Measurements from ENCODE around the gene DSP.
A peak's percentile ranks its signal among the peaks of the same experiment; 100 is the strongest.

Gene DSP

GRCh38 chr6:7559651-7560385 is 18.3 kb downstream of the DSP start:
- no peak for DNase-seq (ENCODE audit: low spot score)

DNA sequence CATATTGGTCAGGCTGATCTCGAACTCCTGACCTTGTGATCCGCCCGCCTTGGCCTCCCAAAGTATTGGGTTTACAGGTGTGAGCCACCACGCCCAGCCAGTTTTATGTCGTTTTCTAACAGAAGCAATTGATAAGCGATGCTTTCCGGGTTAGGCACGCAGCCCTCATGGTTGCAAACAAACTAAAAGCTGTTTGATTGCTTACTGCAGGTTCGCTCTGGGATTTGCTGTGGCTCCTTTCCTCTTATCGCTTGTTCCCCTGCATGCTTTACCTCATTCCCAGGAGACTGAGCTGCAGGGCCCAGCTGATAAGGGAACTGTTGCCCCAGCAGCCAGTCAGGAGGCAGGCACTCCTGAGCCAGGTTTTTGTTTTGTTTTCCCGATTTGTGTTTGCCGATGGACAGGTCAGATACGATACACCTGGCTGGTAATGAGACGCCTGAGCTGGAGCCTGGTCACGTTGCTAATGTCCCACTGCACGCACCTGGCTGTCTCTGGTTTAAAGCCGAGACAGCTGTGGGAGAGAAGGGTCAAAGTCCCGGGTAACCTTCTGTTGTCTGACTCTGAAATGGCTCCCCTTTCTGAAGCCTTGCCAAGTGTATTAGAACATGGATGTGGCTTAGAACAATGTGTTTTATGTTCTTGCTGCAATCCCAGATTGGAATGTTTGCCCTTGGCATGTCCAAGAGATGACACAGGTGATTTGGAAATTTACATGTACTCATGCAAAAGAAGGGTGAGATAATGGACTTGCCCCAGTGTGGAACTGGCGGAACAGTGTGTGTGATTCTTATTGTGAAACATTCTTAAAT is 19.9 kb downstream of the DSP start:
- no peak for DNase-seq (ENCODE audit: low spot score)

- no peak for DNase-seq (ENCODE audit: low spot score)
Measured at GRCh38 chr6:7562769-7563168, 21.3 kb downstream of the DSP start.

GRCh38 chr6:7566107-7566506 is 24.6 kb downstream of the DSP start:
- DNase-seq (ENCODE audit: low spot score) = no peak

DNA sequence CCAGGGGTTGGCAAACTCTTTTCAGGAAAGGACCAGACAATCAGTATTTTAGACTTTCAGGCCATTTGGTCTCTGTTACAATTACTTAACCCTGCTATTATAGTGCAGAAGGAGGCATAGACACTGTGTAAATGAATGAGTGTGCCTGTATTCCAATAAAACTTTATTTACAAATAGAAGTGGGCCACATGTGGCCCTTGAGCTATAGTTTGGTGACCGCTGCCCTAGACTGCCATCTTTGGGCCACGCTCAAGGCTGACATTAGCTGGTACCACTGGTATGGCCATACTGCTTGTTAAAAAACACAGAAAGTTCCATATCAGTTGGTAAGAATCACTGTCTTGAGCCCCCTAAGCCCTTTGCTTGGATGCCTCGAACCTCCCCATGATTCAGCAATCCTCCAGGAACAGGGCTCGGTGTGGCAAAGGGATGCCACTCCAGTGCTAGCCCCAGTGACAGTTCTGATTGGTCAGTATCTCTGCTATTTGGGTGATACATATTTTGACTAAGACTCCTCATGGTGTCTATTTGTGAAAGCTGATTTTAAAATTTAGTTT is 25.2 kb downstream of the DSP start:
- DNase-seq (ENCODE audit: low spot score) = no peak

DNA sequence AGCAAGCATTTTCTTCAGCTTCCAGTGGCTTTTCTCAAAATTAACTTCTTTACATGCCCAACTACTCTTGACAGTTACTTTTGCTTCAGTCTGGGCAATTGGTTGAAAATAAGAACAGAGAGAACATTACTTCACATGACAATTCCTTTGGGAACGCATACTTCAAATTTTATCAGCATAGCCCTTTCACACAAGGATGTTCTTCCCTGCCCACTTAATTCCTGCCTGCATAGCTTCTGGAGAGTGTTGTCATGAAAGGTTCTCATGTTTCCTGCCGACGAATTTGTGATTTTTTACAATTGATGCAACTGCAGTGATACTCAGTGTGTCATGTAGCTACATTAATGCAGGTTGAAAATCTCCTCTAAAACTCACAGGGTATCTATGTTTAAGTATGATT is 26.6 kb downstream of the DSP start:
- no peak for DNase-seq (ENCODE audit: low spot score)

GRCh38 chr6:7569082-7569481 is 27.6 kb downstream of the DSP start:
- no peak for DNase-seq (ENCODE audit: low spot score)

DNA sequence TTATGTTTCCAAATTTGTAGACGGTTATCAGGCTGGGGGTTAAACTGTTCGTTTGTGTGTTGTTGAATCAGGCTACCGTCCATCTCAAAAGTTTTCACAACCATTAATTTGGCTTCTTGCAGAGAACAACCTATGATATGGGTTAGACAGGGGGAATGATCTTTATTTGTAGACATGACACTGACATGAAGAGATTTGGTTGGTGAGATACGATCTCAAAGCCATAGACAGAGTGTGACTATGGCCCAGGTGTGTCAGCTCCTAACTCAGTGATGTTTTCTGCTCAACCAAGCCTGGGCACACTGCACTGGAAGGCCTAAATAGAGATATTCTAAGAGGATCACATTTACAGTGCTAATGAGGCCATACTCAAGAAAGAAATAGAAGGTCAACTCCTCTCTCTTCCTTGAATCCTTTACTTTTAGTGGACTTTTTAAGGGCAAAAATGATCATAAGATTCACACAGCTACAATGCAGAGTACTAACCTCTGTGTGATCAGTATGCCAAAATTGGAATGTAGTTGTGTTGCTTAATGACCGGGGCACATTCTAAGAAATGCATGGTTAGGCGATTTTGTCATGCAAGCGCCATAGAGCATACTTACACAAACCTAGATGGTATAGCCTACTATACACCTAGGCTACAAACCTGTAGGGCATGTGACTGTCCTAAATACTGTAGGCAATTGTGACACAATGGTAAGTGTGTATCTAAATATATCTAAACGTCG is 30.9 kb downstream of the DSP start:
- no peak for DNase-seq (ENCODE audit: low spot score)

DNA sequence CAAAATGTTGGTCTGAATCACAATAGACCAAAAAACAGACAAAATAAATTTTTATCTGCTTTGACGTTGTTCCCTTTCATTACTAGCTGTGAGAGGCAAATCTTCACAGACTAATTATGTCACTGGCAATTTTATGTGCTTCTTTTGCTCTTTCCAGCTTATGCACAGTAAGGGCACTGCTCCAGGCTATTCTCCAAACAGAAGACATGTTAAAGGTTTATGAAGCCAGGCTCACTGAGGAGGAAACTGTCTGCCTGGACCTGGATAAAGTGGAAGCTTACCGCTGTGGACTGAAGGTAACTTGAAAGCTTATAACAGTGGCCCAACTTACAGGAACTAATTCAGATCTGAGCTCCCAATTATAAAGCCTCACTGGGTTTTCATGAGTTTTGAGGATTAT is 33.0 kb downstream of the DSP start:
- DNase-seq (ENCODE audit: low spot score) = no peak

DNA sequence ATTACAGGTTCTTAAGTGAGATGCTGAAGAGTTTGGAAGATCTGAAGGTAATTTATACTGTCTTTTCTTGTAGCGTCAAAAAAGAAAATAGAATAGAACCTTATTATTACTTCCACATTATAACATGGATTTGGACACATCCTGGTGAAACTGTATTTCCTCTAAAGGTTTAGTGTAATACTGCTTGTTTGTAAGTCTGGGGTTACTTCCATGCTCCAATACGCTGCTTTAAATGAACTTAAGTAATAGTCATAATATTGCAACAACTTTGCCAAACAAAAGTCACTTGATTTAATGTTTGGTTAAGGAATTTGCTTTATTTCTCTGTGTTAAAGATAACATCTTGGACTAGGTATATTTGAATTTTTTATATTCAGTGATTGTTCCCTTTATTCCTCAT is 37.0 kb downstream of the DSP start:
- no peak for DNase-seq (ENCODE audit: low spot score)

DNA sequence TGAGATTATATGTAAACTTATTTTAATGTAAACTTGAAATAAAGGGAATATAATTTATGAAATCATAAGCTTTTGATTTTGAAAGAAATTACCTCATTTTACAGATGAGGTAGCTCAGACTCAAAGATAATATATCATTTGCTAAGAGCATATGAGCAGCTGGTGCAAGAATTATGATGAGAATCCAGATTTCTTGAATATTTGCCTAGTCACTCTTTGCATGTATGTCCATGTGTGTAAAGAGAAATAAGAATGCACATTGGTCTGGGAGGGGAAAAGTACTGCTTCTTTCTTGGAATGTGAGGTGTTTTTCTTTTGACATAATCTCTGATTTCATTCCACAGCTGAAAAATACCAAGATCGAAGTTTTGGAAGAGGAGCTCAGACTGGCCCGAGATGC is 37.5 kb downstream of the DSP start:
- no peak for DNase-seq (ENCODE audit: low spot score)

- no peak for DNase-seq (ENCODE audit: low spot score)
Measured at GRCh38 chr6:7579851-7580250, 38.4 kb downstream of the DSP start.

DNA sequence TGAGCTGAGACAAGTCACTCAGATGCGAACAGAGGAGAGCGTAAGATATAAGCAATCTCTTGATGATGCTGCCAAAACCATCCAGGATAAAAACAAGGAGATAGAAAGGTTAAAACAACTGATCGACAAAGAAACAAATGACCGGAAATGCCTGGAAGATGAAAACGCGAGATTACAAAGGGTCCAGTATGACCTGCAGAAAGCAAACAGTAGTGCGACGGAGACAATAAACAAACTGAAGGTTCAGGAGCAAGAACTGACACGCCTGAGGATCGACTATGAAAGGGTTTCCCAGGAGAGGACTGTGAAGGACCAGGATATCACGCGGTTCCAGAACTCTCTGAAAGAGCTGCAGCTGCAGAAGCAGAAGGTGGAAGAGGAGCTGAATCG is 39.1 kb downstream of the DSP start:
- no peak for DNase-seq (ENCODE audit: low spot score)

- DNase-seq (ENCODE audit: low spot score) = no peak
Measured at GRCh38 chr6:7580927-7581618, 39.6 kb downstream of the DSP start.

DNA sequence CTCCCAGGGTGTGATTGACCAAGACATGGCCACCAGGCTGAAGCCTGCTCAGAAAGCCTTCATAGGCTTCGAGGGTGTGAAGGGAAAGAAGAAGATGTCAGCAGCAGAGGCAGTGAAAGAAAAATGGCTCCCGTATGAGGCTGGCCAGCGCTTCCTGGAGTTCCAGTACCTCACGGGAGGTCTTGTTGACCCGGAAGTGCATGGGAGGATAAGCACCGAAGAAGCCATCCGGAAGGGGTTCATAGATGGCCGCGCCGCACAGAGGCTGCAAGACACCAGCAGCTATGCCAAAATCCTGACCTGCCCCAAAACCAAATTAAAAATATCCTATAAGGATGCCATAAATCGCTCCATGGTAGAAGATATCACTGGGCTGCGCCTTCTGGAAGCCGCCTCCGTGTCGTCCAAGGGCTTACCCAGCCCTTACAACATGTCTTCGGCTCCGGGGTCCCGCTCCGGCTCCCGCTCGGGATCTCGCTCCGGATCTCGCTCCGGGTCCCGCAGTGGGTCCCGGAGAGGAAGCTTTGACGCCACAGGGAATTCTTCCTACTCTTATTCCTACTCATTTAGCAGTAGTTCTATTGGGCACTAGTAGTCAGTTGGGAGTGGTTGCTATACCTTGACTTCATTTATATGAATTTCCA is 43.9 kb downstream of the DSP start:
- no peak for DNase-seq (ENCODE audit: low spot score)

DNA sequence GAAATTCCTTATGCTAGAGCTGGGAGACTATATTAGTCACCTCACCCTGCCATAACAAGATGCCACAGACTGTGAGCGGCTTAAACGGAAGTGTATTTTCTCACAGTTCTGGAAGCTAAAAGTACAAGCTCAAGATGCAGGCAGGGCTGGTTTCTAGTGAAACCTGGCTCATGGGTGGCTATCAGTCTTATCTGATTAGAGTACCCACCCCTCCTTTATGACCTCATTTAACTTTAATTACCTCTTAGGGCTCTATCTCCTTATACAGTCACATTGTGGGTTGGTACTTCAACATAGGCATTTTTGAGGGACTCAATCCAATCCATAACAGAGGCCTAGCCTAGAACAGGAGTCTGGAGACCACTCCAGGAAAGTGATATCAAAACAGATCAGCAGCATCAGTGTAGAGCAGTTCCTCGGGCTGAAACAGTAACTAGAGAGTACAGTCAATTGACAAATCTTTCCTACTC is 46.2 kb downstream of the DSP start:
- no peak for DNase-seq (ENCODE audit: low spot score)

GRCh38 chr6:7588506-7588905 is 47.0 kb downstream of the DSP start:
- DNase-seq (ENCODE audit: low spot score) = no peak

DNA sequence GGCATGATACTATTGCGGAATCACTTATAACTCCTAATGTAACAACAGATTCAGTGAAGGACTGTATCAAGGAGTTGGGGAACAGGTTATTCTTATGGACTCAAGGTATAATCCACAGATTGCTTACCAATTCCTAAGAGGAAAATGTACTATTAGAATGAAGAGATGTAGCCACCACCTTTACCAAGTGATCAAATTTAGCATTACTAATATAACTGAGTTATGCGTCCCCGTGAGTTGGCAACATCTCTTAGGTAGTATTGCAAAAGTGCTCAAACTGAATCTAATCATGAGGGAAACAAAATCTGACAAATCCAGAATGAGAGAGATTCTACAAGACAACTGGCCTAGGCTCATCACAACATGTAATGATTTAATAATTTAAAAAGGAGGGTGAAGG is 47.8 kb downstream of the DSP start:
- no peak for DNase-seq (ENCODE audit: low spot score)

DNA sequence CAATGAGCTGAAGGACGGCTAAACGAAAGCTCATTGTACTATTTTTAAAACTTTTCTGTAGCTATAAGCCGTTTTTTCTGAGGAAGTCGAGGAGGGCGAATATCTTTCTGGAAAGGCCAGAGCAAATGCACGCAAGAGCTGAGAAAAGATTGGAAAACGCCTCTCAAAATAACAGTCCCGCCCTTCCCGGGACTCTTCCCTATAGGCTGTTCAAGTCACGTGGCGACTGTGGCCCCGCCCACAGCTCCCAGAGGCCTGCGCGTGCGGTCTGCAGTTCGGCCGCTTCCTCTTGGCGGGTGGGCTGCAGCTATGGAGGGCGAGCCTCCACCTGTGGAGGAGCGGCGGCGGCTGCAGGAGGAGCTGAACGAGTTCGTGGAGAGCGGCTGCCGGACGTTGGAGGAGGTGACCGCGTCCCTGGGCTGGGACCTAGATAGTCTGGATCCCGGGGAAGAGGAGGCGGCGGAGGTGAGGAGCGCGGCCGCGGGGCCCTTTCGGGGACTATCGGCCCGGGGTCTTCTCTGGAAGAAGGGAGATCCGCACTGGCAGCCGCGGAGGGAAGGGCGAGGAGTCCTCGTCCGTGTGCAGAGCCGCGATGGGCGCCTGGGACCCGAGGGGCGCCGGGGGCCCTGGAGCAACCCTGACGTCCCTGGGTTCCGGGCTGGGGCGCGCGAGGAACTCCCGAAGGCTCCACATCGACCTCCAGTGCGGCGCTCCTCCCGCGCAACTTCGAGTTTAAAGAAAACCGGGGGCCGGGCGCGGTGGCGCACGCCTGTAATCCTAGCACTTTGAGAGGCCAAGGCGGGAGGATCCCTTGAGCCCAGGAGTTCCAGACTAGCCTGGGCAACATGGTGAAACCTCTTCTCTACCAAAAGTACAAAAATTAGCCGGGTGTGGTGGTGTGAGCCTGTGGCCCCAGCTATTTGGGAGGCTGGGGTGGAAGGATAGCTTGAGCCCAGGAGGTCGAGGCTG is 48.8 kb downstream of the DSP start, which contains the start of gene SNRNP48:
TSS of gene SNRNP48 (plus strand) at position 250 of the 969 bp plus-strand sequence. CDS start at position 310, 60 bp downstream.
- DNase-seq (ENCODE audit: low spot score) = peak; percentile 95

DNA sequence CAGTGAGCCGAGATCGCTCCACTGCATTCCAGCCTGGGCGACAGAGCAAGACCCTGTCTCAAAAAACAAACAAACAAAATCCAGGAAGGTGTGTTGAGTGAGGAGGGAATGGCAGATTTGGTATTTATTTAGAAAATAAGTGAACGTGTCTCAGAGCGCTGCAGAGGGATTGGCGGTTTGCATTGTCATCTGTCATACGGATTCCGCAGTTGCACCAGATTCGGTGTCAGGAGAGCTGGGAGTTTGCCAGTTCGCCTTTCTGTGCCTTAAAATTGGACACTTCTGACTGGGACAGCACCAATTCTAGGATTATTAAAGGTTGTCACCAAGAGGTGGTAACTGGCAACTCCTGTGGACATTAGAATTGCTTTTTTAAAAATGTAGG is 49.4 kb downstream of the DSP start:
- no peak for DNase-seq (ENCODE audit: low spot score)
